OCI-LY7 (cell line): ENCODE data around the gene DGKQ.
"Not testable (repeated sequence)": the region's sequence is repeated elsewhere in the genome, so short reads cannot be mapped to it uniquely, and the experiment has no call there.

Experiments used
- CTCF ChIP-seq: fragments of 200-600 bp; sonication (generic); conservative IDR thresholded peaks from 2 replicates; pipeline ENCODE4 v1.5.1; 2014; ENCODE audit warnings: mild to moderate bottlenecking, antibody characterized with exemption, low read length, moderate library complexity, mixed read lengths
- EZH2phosphoT487 ChIP-seq: fragments of 200-600 bp; sonication (generic); IDR thresholded peaks from 2 replicates; pipeline ENCODE4 v1.6.1; 2018; ENCODE audit warnings: low read depth, borderline replicate concordance, mild to moderate bottlenecking, mixed run types, antibody characterized with exemption, low read length, moderate library complexity, mixed read lengths

- TF ChIP-seq CTCF, EZH2phosphoT487: not testable (repeated sequence)
Observed at GRCh38 chr4:919004-919680, 54.2 kb downstream of the DGKQ start.
